Transverse colon (tissue), 4 donors: ENCODE results near the gene XRCC4.

Experiments used
- CTCF ChIP-seq, 5 experiments: fragments of 200-600 bp in 3 of 5; fragments of 450-650 bp in 2 of 5; sonication (generic) in 3 of 5; IDR thresholded peaks; 1 replicate in 2 of 5; 2 replicates in 3 of 5; pipeline ENCODE4 v1.5.1; 2016 to 2017; ENCODE audit warnings: antibody characterized with exemption in 5 of 5, inconsistent platforms in 3 of 5, mild to moderate bottlenecking in 2 of 5, moderate library complexity in 1 of 5
- POLR2A ChIP-seq: fragments of 450-650 bp; IDR thresholded peaks from one replicate; pipeline ENCODE4 v1.6.1; 2016; ENCODE audit warnings: antibody characterized with exemption, mild to moderate bottlenecking, moderate library complexity
- POLR2AphosphoS5 ChIP-seq, 3 donors: sonication (generic); formaldehyde crosslinking; IDR thresholded peaks; one replicate each; pipeline ENCODE4 v1.6.1; 2016; ENCODE audit warnings: antibody characterized with exemption in 3 of 3

- no peak for TF ChIP-seq POLR2A
- TF ChIP-seq POLR2AphosphoS5 (IDR thresholded peaks at IDR 0.05), result no peak
- no peak for TF ChIP-seq CTCF (IDR thresholded peaks at IDR 0.05)
Observed at GRCh38 chr5:83397658-83398057, 320.3 kb downstream of the XRCC4 start.
